Neural progenitor cell (in vitro differentiated cells): ENCODE results near the gene SS18L1. TPM values are rescaled to one million over a fixed set of nuclear protein-coding genes. Genes with fewer than 3 reads are reported as not detected.

Source experiments
- DNase-seq: peaks from one replicate; pipeline ENCODE4 v3.0.0-alpha.2; 2016; ENCODE audit warnings: low spot score
- H2AFZ ChIP-seq: fragments of 200-600 bp; sonication (generic); replicated peaks from 2 replicates; pipeline ENCODE4 v1.6.1; 2016; ENCODE audit warnings: antibody characterized with exemption
- H3F3A ChIP-seq: fragments of 200-600 bp; sonication (generic); 2 replicates; pipeline ENCODE4 v1.6.1; 2016; ENCODE audit warnings: antibody characterized with exemption, low read depth
- H3K27ac ChIP-seq: fragments of 200-600 bp; sonication (generic); 2 replicates; pipeline ENCODE4 v1.5.1; 2016; ENCODE audit warnings: mild to moderate bottlenecking
- H3K27me3 ChIP-seq: fragments of 200-600 bp; sonication (generic); 2 replicates; pipeline ENCODE4 v1.6.1; 2016; ENCODE audit warnings: mild to moderate bottlenecking, moderate library complexity
- H3K36me3 ChIP-seq: fragments of 200-600 bp; sonication (generic); 2 replicates; pipeline ENCODE4 v1.5.1; 2016
- H3K4me1 ChIP-seq: fragments of 200-600 bp; sonication (generic); 2 replicates; pipeline ENCODE4 v1.6.1; 2016; ENCODE audit warnings: mixed run types
- H3K4me2 ChIP-seq: fragments of 200-600 bp; sonication (generic); 2 replicates; pipeline ENCODE4 v1.6.1; 2016
- H3K4me3 ChIP-seq: fragments of 200-600 bp; sonication (generic); 2 replicates; pipeline ENCODE4 v1.5.1; 2016
- H3K79me2 ChIP-seq: fragments of 200-600 bp; sonication (generic); 2 replicates; pipeline ENCODE4 v1.6.1; 2016; ENCODE audit warnings: low read depth
- H3K9ac ChIP-seq: fragments of 200-600 bp; sonication (generic); 2 replicates; pipeline ENCODE4 v1.6.1; 2016
- H3K9me3 ChIP-seq: fragments of 200-600 bp; sonication (generic); 2 replicates; pipeline ENCODE4 v1.5.1; 2016; ENCODE audit warnings: low read depth
- H4K20me1 ChIP-seq: fragments of 200-600 bp; sonication (generic); 2 replicates; pipeline ENCODE4 v1.6.1; 2016; ENCODE audit warnings: low read depth
- H3K27ac Mint-ChIP-seq: 3 replicates; pipeline ENCODE4 v1.8.0; 2021; ENCODE audit warnings: mixed read lengths
- H3K27me3 Mint-ChIP-seq: 2 replicates; pipeline ENCODE4 v1.8.0; 2022; ENCODE audit warnings: low read depth, mild to moderate bottlenecking, inconsistent platforms, moderate library complexity, mixed read lengths; ENCODE audit not compliant: insufficient read depth
- H3K36me3 Mint-ChIP-seq: 3 replicates; pipeline ENCODE4 v1.8.0; 2021; ENCODE audit warnings: mixed read lengths
- H3K4me1 Mint-ChIP-seq: 3 replicates; pipeline ENCODE4 v1.8.0; 2021; ENCODE audit warnings: mixed read lengths
- H3K4me3 Mint-ChIP-seq: 3 replicates; pipeline ENCODE4 v1.8.0; 2021; ENCODE audit warnings: mild to moderate bottlenecking, moderate library complexity, mixed read lengths
- H3K9me3 Mint-ChIP-seq: 3 replicates; pipeline ENCODE4 v1.8.0; 2020; ENCODE audit warnings: mixed read lengths
- EZH2 ChIP-seq: fragments of 200-600 bp; sonication (generic); IDR thresholded peaks from 2 replicates; pipeline ENCODE4 v1.6.1; 2017; ENCODE audit warnings: antibody characterized with exemption, mild to moderate bottlenecking, moderate library complexity
- EZH2phosphoT487 ChIP-seq: fragments of 200-600 bp; sonication (generic); IDR thresholded peaks from 2 replicates; pipeline ENCODE4 v1.6.1; 2017; ENCODE audit warnings: antibody characterized with exemption
- total RNA-seq: library from RNA; depleted of rRNA; stranded (reverse); fragments of >200 nt; gene quantifications from 2 replicates; pipeline ENCODE4 v1.2.3, GENCODE V29; 2015; ENCODE audit warnings: low replicate concordance
- TF ChIP-seq, protein P1 (sequence below): fragments of 200-600 bp; sonication (generic); IDR thresholded peaks from 2 replicates; pipeline ENCODE4 v1.5.1; 2017; ENCODE audit warnings: antibody characterized with exemption, mild to moderate bottlenecking

SS18L1 gene
- total RNA-seq, 1 donor from 2014 or later = 25.5 TPM

DNA sequence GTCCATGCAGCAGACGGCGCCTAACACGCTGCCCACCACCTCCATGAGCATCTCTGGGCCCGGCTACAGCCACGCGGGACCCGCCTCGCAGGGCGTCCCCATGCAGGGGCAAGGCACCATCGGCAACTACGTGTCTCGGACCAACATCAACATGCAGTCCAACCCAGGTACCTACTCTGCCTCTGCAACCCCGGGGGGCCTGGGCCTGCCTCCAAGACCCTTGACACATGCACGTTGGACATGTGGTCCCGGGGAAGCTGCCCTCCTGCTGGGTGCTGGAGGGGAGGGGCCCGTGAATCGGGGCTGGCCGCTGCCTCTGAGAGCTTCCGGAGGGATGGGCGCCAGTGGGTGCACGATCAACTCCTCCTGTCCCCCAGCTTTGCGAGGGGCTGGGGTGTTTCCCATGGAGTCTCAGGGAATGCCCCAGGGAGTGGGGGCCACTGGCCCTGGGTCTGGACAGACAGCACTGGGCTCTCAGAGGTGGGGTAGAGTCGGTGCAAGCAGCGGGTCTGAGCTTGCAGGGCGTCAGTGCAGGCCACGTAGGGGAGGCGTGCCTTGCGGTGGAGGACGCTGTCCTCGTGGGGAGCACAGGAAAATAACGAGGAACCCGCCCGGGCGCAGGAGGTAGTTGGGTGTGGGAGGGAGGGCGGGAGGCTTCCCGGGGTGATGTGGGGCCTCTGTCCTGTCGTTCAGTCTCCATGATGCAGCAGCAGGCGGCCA is 19.4 kb downstream of the SS18L1 start:
- no peak overlapping the region for H2AFZ ChIP-seq
- Mint-ChIP-seq H3K4me1 (no peaks in the 10 kb centered on the region), H3K36me3 (peaks cover 11% of the 10 kb centered on the region), H3K27ac (no peak overlapping the region), H3K9me3 (no peaks in the 10 kb centered on the region), H3K4me3 (no peak overlapping the region), H3K27me3 (peaks cover 2% of the 10 kb centered on the region)
- H3K4me2 ChIP-seq = no peak overlapping the region
- H3K27ac ChIP-seq = no peak overlapping the region
- no peak overlapping the region for H3K9ac ChIP-seq
- H3K27me3 ChIP-seq = no peaks in the 10 kb centered on the region
- DNase-seq = no peak
- TF ChIP-seq EZH2phosphoT487 = no peak
- TF ChIP-seq, protein P1, sequence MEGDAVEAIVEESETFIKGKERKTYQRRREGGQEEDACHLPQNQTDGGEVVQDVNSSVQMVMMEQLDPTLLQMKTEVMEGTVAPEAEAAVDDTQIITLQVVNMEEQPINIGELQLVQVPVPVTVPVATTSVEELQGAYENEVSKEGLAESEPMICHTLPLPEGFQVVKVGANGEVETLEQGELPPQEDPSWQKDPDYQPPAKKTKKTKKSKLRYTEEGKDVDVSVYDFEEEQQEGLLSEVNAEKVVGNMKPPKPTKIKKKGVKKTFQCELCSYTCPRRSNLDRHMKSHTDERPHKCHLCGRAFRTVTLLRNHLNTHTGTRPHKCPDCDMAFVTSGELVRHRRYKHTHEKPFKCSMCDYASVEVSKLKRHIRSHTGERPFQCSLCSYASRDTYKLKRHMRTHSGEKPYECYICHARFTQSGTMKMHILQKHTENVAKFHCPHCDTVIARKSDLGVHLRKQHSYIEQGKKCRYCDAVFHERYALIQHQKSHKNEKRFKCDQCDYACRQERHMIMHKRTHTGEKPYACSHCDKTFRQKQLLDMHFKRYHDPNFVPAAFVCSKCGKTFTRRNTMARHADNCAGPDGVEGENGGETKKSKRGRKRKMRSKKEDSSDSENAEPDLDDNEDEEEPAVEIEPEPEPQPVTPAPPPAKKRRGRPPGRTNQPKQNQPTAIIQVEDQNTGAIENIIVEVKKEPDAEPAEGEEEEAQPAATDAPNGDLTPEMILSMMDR = no peak
- H3K36me3 ChIP-seq = no peaks in the 10 kb centered on the region
- H3K79me2 ChIP-seq = peaks cover 11% of the 10 kb centered on the region
- peaks cover 13% of the 10 kb centered on the region for H4K20me1 ChIP-seq
- no peaks in the 10 kb centered on the region for H3K4me1 ChIP-seq
- H3K4me3 ChIP-seq = no peak overlapping the region
- H3K9me3 ChIP-seq = no peaks in the 10 kb centered on the region
- no peaks in the 10 kb centered on the region for H3F3A ChIP-seq

DNA sequence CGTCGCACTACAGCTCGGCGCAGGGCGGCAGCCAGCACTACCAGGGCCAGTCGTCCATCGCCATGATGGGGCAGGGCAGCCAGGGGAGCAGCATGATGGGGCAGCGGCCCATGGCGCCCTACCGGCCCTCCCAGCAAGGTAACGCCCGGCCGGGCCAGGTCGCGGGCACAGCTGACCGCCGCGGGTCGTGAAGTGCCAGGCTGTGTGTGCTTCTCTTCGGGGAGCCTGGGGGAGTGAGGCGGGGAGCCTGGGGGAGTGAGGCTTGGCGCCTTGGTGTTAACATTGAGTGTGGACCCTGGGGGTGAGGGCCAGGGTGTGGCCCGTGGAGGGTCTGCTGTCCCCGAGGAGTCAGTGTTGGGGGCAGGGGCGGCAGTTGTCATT is 19.9 kb downstream of the SS18L1 start:
- H3K4me1 Mint-ChIP-seq = no peaks in the 10 kb centered on the region
- H3K27ac ChIP-seq = no peak overlapping the region
- H3K36me3 ChIP-seq = no peaks in the 10 kb centered on the region
- no peaks in the 10 kb centered on the region for H3K4me1 ChIP-seq
- no peak overlapping the region for H3K4me3 ChIP-seq
- H3K9me3 Mint-ChIP-seq = no peaks in the 10 kb centered on the region
- H3K36me3 Mint-ChIP-seq = peaks cover 11% of the 10 kb centered on the region
- no peak overlapping the region for H3K4me3 Mint-ChIP-seq
- H4K20me1 ChIP-seq = peaks cover 8% of the 10 kb centered on the region
- DNase-seq = no peak
- peaks cover 2% of the 10 kb centered on the region for H3K27me3 Mint-ChIP-seq
- H3K9ac ChIP-seq = no peak overlapping the region
- H2AFZ ChIP-seq = no peak overlapping the region
- no peaks in the 10 kb centered on the region for H3K27me3 ChIP-seq
- no peak overlapping the region for H3K27ac Mint-ChIP-seq
- H3F3A ChIP-seq = no peaks in the 10 kb centered on the region
- H3K9me3 ChIP-seq = no peaks in the 10 kb centered on the region
- H3K4me2 ChIP-seq = no peak overlapping the region
- TF ChIP-seq EZH2 (no peak), EZH2phosphoT487 (no peak)
- TF ChIP-seq, protein P1 = no peak
- H3K79me2 ChIP-seq = peaks cover 5% of the 10 kb centered on the region

DNA sequence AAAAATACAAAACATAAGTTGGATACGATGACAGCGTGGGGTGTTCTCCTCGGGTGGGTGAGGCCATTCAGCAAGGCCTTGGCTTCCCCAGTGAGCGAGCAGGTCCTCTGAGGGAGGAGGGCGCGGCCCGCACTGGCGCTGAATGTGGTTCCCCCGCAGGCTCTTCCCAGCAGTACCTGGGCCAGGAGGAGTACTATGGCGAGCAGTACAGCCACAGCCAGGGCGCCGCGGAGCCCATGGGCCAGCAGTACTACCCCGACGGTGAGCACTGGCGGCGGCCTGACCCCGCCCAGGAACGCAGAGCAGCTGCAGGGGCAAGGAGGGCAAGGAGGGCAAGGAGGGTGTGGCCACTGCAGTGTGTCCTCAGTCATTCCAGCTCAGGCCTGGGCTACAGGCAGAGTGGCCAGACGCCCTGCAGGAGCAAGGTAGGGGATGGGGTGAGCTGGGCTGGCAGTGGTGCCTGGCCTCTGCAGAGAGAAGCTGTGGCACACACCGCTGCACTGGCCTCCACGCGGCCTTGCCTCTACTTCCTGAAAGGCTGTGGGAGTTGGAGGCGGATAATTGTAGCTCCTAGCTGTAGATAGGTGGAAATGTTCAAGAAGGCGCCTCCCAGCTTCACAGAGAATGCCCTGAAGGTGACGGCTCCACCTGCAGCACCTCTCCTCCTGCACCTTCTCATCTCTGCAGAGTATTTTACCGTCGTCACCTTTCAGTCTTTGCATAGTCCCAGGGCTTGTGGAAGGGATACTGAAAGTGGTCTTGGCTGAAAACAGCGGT is 20.6 kb downstream of the SS18L1 start:
- Histone ChIP-seq H3K9me3 (no peaks in the 10 kb centered on the region), H3F3A (no peaks in the 10 kb centered on the region), H3K4me3 (no peak overlapping the region), H3K36me3 (no peaks in the 10 kb centered on the region), H3K79me2 (no peaks in the 10 kb centered on the region), H3K4me2 (no peak overlapping the region), H3K9ac (no peak overlapping the region), H4K20me1 (peaks cover 4% of the 10 kb centered on the region), H3K27ac (no peak overlapping the region), H2AFZ (no peak overlapping the region), H3K27me3 (no peaks in the 10 kb centered on the region), H3K4me1 (no peaks in the 10 kb centered on the region)
- Mint-ChIP-seq H3K4me1 (no peaks in the 10 kb centered on the region), H3K27ac (no peak overlapping the region), H3K9me3 (no peaks in the 10 kb centered on the region), H3K27me3 (peaks cover 2% of the 10 kb centered on the region), H3K36me3 (peaks cover 8% of the 10 kb centered on the region), H3K4me3 (peak overlapping the region; percentile 13)
- no peak for TF ChIP-seq EZH2
- TF ChIP-seq, protein P1 = no peak
- TF ChIP-seq EZH2phosphoT487 = no peak
- DNase-seq = no peak
